Coronary artery (tissue), 2 donors: ENCODE data around the gene LRFN2.

Experiments used
- DNase-seq: peaks from one replicate; pipeline ENCODE4 v3.0.0-alpha.2; 2017; ENCODE audit warnings: low spot score
- H3K27ac ChIP-seq, 2 donors: fragments of 200-600 bp; sonication (generic); one replicate each; pipeline ENCODE4 v1.5.1; 2016 to 2019
- H3K4me3 ChIP-seq: fragments of 200-600 bp; sonication (generic); 2 replicates; pipeline ENCODE4 v1.5.1; 2016; ENCODE audit warnings: mild to moderate bottlenecking, moderate library complexity
- CTCF ChIP-seq: fragments of 200-600 bp; sonication (generic); IDR thresholded peaks from one replicate; pipeline ENCODE4 v1.5.1; 2019; ENCODE audit warnings: antibody characterized with exemption

Gene LRFN2

GRCh38 chr6:40378071-40378724 is 209.0 kb downstream of the LRFN2 start:
- no peak for TF ChIP-seq CTCF
- Histone ChIP-seq H3K27ac (no peak overlapping the region), H3K4me3 (no peak overlapping the region)
- DNase-seq: no peak

GRCh38 chr6:40377173-40377806 is 209.9 kb downstream of the LRFN2 start:
- H3K27ac ChIP-seq: no peak overlapping the region
- no peak overlapping the region for H3K4me3 ChIP-seq
- DNase-seq: no peak
- no peak for TF ChIP-seq CTCF

GRCh38 chr6:40376113-40376650 is 211.0 kb downstream of the LRFN2 start:
- TF ChIP-seq CTCF: no peak
- no peak for DNase-seq
- Histone ChIP-seq H3K27ac (no peak overlapping the region), H3K4me3 (no peak overlapping the region)

GRCh38 chr6:40373267-40373666 is 213.9 kb downstream of the LRFN2 start:
- DNase-seq: no peak
- Histone ChIP-seq H3K4me3 (no peak overlapping the region), H3K27ac (no peak overlapping the region)
- no peak for TF ChIP-seq CTCF

GRCh38 chr6:40371621-40372020 is 215.5 kb downstream of the LRFN2 start:
- H3K27ac ChIP-seq: no peak overlapping the region
- no peak for TF ChIP-seq CTCF
- DNase-seq: no peak

GRCh38 chr6:40371095-40371494 is 216.1 kb downstream of the LRFN2 start:
- H3K27ac ChIP-seq: no peak overlapping the region
- TF ChIP-seq CTCF: no peak
- DNase-seq: no peak
- H3K4me3 ChIP-seq: no peak overlapping the region

More at GRCh38 chr6:40371621-40372020, 215.5 kb downstream of the LRFN2 start:
- no peak overlapping the region for H3K4me3 ChIP-seq

GRCh38 chr6:40369891-40370290 is 217.3 kb downstream of the LRFN2 start:
- H3K27ac ChIP-seq: no peak overlapping the region
- no peak overlapping the region for H3K4me3 ChIP-seq
- DNase-seq: no peak
- no peak for TF ChIP-seq CTCF
